ENCODE results near the gene PSMD7. TPM values are rescaled to one million over a fixed set of nuclear protein-coding genes. Genes with fewer than 3 reads are reported as not detected.

PSMD7 gene
- total and polyA plus RNA-seq, 10 of the 15 experiments (the other 5 are each of a cell fraction or from before 2014, with no cell fraction given), result 64.3 to 199 (median 100) TPM

Other genes starting within 250 kb of the PSMD7 start
- gene NPIPB15, start 79.5 kb downstream of the PSMD7 start, total RNA-seq (2014; rRNA removed), result 1.7 and 2.2 TPM in 2 replicates
- gene NPIPB15, start 79.5 kb downstream of the PSMD7 start, total RNA-seq (2014; rRNA removed; fragmentation: Illumina TruSeq; extraction: Trizol), result 1.6 and 2.2 TPM in 2 replicates
- gene NPIPB15, start 79.5 kb downstream of the PSMD7 start, total RNA-seq (2021), result 1.1 and 1.3 TPM in 2 replicates
- gene NPIPB15, start 79.5 kb downstream of the PSMD7 start, polyA plus RNA-seq (2011; rRNA removed), result 3.6 and 4.0 TPM in 2 replicates
- 3.4 and 5.1 TPM in 2 replicates for gene NPIPB15, start 79.5 kb downstream of the PSMD7 start, polyA plus RNA-seq (2014; fragmentation: Illumina TruSeq; extraction: Trizol)
- 1 to 10 TPM in 1 of 2 experiments, under 1 TPM in 1; 0.66 to 1.3 TPM for gene NPIPB15, start 79.5 kb downstream of the PSMD7 start, polyA plus RNA-seq (2014; fragmentation: Nextera tagmentation; extraction: Ambion mirVana)
- 3.9 and 4.0 TPM in 2 replicates for gene NPIPB15, start 79.5 kb downstream of the PSMD7 start, polyA plus RNA-seq (2014; rRNA removed)
- 1 to 10 TPM in 1 of 2 experiments, under 1 TPM in 1; 0.83 to 1.1 TPM for gene NPIPB15, start 79.5 kb downstream of the PSMD7 start, polyA plus RNA-seq (2016; fragmentation: Nextera tagmentation; extraction: Ambion mirVana)
- not detected in 2 replicates for gene CLEC18B, start 124.7 kb downstream of the PSMD7 start, total RNA-seq (2014; rRNA removed)
- not detected in 2 replicates for gene CLEC18B, start 124.7 kb downstream of the PSMD7 start, total RNA-seq (2014; rRNA removed; fragmentation: Illumina TruSeq; extraction: Trizol)
- gene CLEC18B, start 124.7 kb downstream of the PSMD7 start, total RNA-seq (2021), result 0.16 and 0.21 TPM in 2 replicates
- gene CLEC18B, start 124.7 kb downstream of the PSMD7 start, polyA plus RNA-seq (2011; rRNA removed), result 0.16 TPM in 1 of 2 replicates, not detected in the other
- gene CLEC18B, start 124.7 kb downstream of the PSMD7 start, polyA plus RNA-seq (2014; fragmentation: Illumina TruSeq; extraction: Trizol), result 0.32 TPM in 1 of 2 replicates, not detected in the other
- gene CLEC18B, start 124.7 kb downstream of the PSMD7 start, polyA plus RNA-seq (2014; fragmentation: Nextera tagmentation; extraction: Ambion mirVana), result under 1 TPM in 1 of 2 experiments, not detected in 1; 0.03 TPM
- gene CLEC18B, start 124.7 kb downstream of the PSMD7 start, polyA plus RNA-seq (2014; rRNA removed), result not detected in 2 replicates
- gene CLEC18B, start 124.7 kb downstream of the PSMD7 start, polyA plus RNA-seq (2016; fragmentation: Nextera tagmentation; extraction: Ambion mirVana), result not detected